IMR-90 (cell line): Measurements from ENCODE around the gene FAM111A. TPM values are rescaled to one million over a fixed set of nuclear protein-coding genes. Genes with fewer than 3 reads are reported as not detected.
"Not testable (repeated sequence)": the region's sequence is repeated elsewhere in the genome, so short reads cannot be mapped to it uniquely, and the experiment has no call there.

ENCODE experiments used
- ATAC-seq: fragments of 200-7000 bp; cut with Tn5 transposase; 2 replicates; pipeline ENCODE4 v1.9.1; 2020; ENCODE audit warnings: low read depth, mild to moderate bottlenecking, moderate library complexity
- BruUV-seq: library from RNA; stranded (reverse); fragments of 400-500 nt; replicated peaks from 2 replicates; lab custom pipeline; 2021; lab: Mats Ljungman, UMichigan
- CTCF ChIA-PET: fragments of 300-600 bp; formaldehyde crosslinking; extraction: SDS; loops from one replicate; lab custom pipeline; 2021; ENCODE audit warnings: antibody characterized with exemption; lab: Yijun Ruan, JAX
- POLR2A ChIA-PET: fragments of 300-600 bp; sonication (Branson Sonifier 250); formaldehyde crosslinking; loops from one replicate; lab custom pipeline; 2022; ENCODE audit warnings: antibody characterized with exemption; ENCODE audit not compliant: unreplicated experiment; lab: Charles Lee
- DNase-seq: peaks from one replicate; pipeline ENCODE4 v3.0.0; 2013
- H2AFZ ChIP-seq: replicated peaks from 2 replicates; pipeline ENCODE3; 2013; ENCODE audit warnings: low read length, mild to moderate bottlenecking; ENCODE audit not compliant: poor library complexity
- H2AK5ac ChIP-seq: 2 replicates; pipeline ENCODE4 v1.6.1; 2013; ENCODE audit warnings: low read depth, low read length, inconsistent platforms
- H2AK9ac ChIP-seq: replicated peaks from 2 replicates; pipeline ENCODE3; 2013; ENCODE audit warnings: mild to moderate bottlenecking, low read depth, low read length, moderate library complexity; ENCODE audit not compliant: poor library complexity
- H2BK120ac ChIP-seq: 2 replicates; pipeline ENCODE4 v1.6.1; 2013; ENCODE audit warnings: low read depth, low read length, inconsistent platforms
- H2BK15ac ChIP-seq: 3 replicates; pipeline ENCODE4 v1.6.1; 2013; ENCODE audit warnings: low read depth, low read length, inconsistent platforms
- H2BK20ac ChIP-seq: 2 replicates; pipeline ENCODE4 v1.6.1; 2013; ENCODE audit warnings: low read depth, mild to moderate bottlenecking, inconsistent platforms, low read length, moderate library complexity
- H2BK5ac ChIP-seq: 2 replicates; pipeline ENCODE4 v1.6.1; 2013; ENCODE audit warnings: mild to moderate bottlenecking, low read depth, low read length, inconsistent platforms; ENCODE audit not compliant: poor library complexity, severe bottlenecking
- H3K14ac ChIP-seq: replicated peaks from 2 replicates; pipeline ENCODE4 v1.6.1; 2013; ENCODE audit warnings: low read depth, low read length, inconsistent platforms
- H3K18ac ChIP-seq: 2 replicates; pipeline ENCODE4 v1.6.1; 2013; ENCODE audit warnings: low read depth, low read length, control low read depth
- H3K23ac ChIP-seq: 2 replicates; pipeline ENCODE4 v1.6.1; 2013; ENCODE audit warnings: low read depth, low read length, inconsistent platforms
- H3K27ac ChIP-seq: 2 replicates; pipeline ENCODE4 v1.5.1; 2013; ENCODE audit warnings: mild to moderate bottlenecking, control low read depth, low read length; ENCODE audit not compliant: insufficient read depth
- H3K27me3 ChIP-seq: 2 replicates; pipeline ENCODE4 v1.6.1; 2013; ENCODE audit warnings: low read length; ENCODE audit not compliant: control insufficient read depth, insufficient read depth
- H3K36me3 ChIP-seq: 2 replicates; pipeline ENCODE4 v1.6.1; 2013; ENCODE audit warnings: low read length, mixed read lengths; ENCODE audit not compliant: control insufficient read depth, insufficient read depth
- H3K4ac ChIP-seq: 2 replicates; pipeline ENCODE4 v1.6.1; 2013; ENCODE audit warnings: low read depth, low read length, inconsistent platforms
- H3K4me1 ChIP-seq: 2 replicates; pipeline ENCODE4 v1.6.1; 2013; ENCODE audit warnings: low read length, mixed read lengths; ENCODE audit not compliant: control insufficient read depth, insufficient read depth
- H3K4me2 ChIP-seq: 2 replicates; pipeline ENCODE4 v1.6.1; 2013; ENCODE audit warnings: low read depth, mild to moderate bottlenecking, control low read depth, low read length, moderate library complexity
- H3K4me3 ChIP-seq: 2 replicates; pipeline ENCODE4 v1.5.1; 2013; ENCODE audit warnings: low read depth, mild to moderate bottlenecking, control low read depth, low read length, moderate library complexity; ENCODE audit not compliant: insufficient read depth
- H3K56ac ChIP-seq: 2 replicates; pipeline ENCODE4 v1.6.1; 2013; ENCODE audit warnings: low read length, inconsistent platforms; ENCODE audit not compliant: insufficient read depth; ENCODE audit errors: extremely low read depth
- H3K79me1 ChIP-seq, 2 experiments: 2 replicates each; pipeline ENCODE4 v1.6.1; 2013; ENCODE audit warnings: low read length in 2 of 2, inconsistent platforms in 1 of 2, low read depth in 1 of 2
- H3K9ac ChIP-seq: 2 replicates; pipeline ENCODE4 v1.6.1; 2013; ENCODE audit warnings: low read depth, low read length, control low read depth
- H3K9me1 ChIP-seq: 2 replicates; pipeline ENCODE4 v1.6.1; 2013; ENCODE audit warnings: low read length, inconsistent platforms; ENCODE audit not compliant: insufficient read depth
- H3K9me3 ChIP-seq: 2 replicates; pipeline ENCODE4 v1.6.1; 2013; ENCODE audit warnings: low read length; ENCODE audit not compliant: control insufficient read depth, insufficient read depth
- H4K20me1 ChIP-seq: 2 replicates; pipeline ENCODE4 v1.6.1; 2013; ENCODE audit warnings: low read length, inconsistent platforms; ENCODE audit not compliant: insufficient read depth
- H4K5ac ChIP-seq: 2 replicates; pipeline ENCODE4 v1.6.1; 2013; ENCODE audit warnings: mild to moderate bottlenecking, low read depth, low read length, control low read depth
- H4K8ac ChIP-seq, 2 experiments: 2 replicates each; pipeline ENCODE4 v1.6.1; 2013; ENCODE audit warnings: low read depth in 2 of 2, low read length in 2 of 2, control low read depth in 1 of 2, inconsistent platforms in 1 of 2
- H4K91ac ChIP-seq: 2 replicates; pipeline ENCODE4 v1.6.1; 2013; ENCODE audit warnings: low read depth, low read length, inconsistent platforms; ENCODE audit not compliant: insufficient read depth
- WGBS, 2 experiments: methylation state at CpG; one replicate each; pipeline versions ENCODE4 v1.1.5 to v1.1.7; 2013; ENCODE audit warnings: missing lambda C conversion rate in 2 of 2; ENCODE audit not compliant: insufficient read length in 1 of 2; ENCODE audit errors: extremely low coverage in 2 of 2; 5-methylcytosine and 5-hydroxymethylcytosine counted together
- dilution Hi-C: fragments of 300-500 bp; cut with HindIII; formaldehyde crosslinking; loops from one replicate; pipeline ENCODE4 v1.14.3; 2018; ENCODE audit warnings: low sequenced_read_pairs; ENCODE audit not compliant: unreplicated experiment
- in situ Hi-C: fragments of 300-500 bp; cut with MboI; formaldehyde crosslinking; loops from 3 replicates; pipeline ENCODE4 v1.14.3; 2019; ENCODE audit warnings: low sequenced_read_pairs, inconsistent platforms, mixed read lengths
- intact Hi-C: fragments of 100-400 bp; cut with micrococcal nuclease; formaldehyde crosslinking; loops from 2 replicates; pipeline ENCODE4 v1.10.0; 2022
- polyA plus RNA-seq, 3 experiments: library from polyadenylated mRNA; depleted of rRNA; stranded (reverse); fragments of >200 nt; gene quantifications; 2 replicates each; pipeline ENCODE4 v1.2.3, GENCODE V29; 2012; ENCODE audit warnings: low replicate concordance in 1 of 3
- total RNA-seq: library from RNA; depleted of rRNA; stranded (reverse); fragments of >200 nt; gene quantifications from 2 replicates; pipeline ENCODE4 v1.2.3, GENCODE V29; 2012

The FAM111A gene
- total and polyA plus RNA-seq, 2 of the 4 experiments (the other 2 are of a cell fraction) = 19.9 to 36.4 TPM

- CTCF ChIA-PET = interaction anchor here (0.6 to 2.9 kb wide), 2 partner anchors 19 to 40 kb away, joined by 4 to 8 read pairs; no protein-coding TSS in a partner anchor
- dilution Hi-C loops, H3K4me1 ChIP-seq, H3K27me3 ChIP-seq, H2AK5ac ChIP-seq, H3K4me3 ChIP-seq, ATAC-seq, H3K27ac ChIP-seq, POLR2A ChIA-PET, H3K9ac ChIP-seq, H3K4me2 ChIP-seq, H2BK120ac ChIP-seq, H2BK20ac ChIP-seq, BruUV-seq, H3K79me1 ChIP-seq, H3K4ac ChIP-seq, DNase-seq, H2BK15ac ChIP-seq, H4K8ac ChIP-seq, H4K91ac ChIP-seq, H2AK9ac ChIP-seq, H2AFZ ChIP-seq, H4K5ac ChIP-seq, H4K20me1 ChIP-seq, H3K23ac ChIP-seq, H3K36me3 ChIP-seq, intact Hi-C loops, H3K9me1 ChIP-seq, H3K14ac ChIP-seq, in situ Hi-C loops, H3K9me3 ChIP-seq, H2BK5ac ChIP-seq, H3K18ac ChIP-seq, H3K56ac ChIP-seq: not testable (repeated sequence)
- WGBS, 2 experiments = no CpG with 5 or more reads among the region's 5 CpGs
Measured at GRCh38 chr11:59095972-59096575, 46.6 kb upstream of the FAM111A start.
